Endothelial cell of umbilical vein (primary cell): ENCODE results near the gene TENT4A. TPM values are rescaled to one million over a fixed set of nuclear protein-coding genes. Genes with fewer than 3 reads are reported as not detected.

Experiments used
- BruUV-seq: library from RNA; stranded (reverse); fragments of 400-500 nt; replicated peaks from 2 replicates; lab custom pipeline; 2021; lab: Mats Ljungman, UMichigan
- CTCF ChIA-PET: fragments of 300-600, 350-600 bp; sonication (Branson Sonifier 250); formaldehyde crosslinking; loops from one replicate; lab custom pipeline; 2021; ENCODE audit warnings: antibody characterized with exemption, inconsistent platforms; lab: Charles Lee
- POLR2A ChIA-PET: fragments of 300-600, 350-600 bp; sonication (Branson Sonifier 250); formaldehyde crosslinking; loops from one replicate; lab custom pipeline; 2021; ENCODE audit warnings: antibody characterized with exemption, inconsistent platforms; lab: Charles Lee
- DNase-seq: peaks from one replicate; pipeline ENCODE4 v3.0.0-alpha.2; 2011; ENCODE audit warnings: low read depth, low spot score
- FAIRE-seq: peaks from 2 replicates; lab custom pipeline; 2011; peaks lifted over from hg19 to GRCh38; lab: Jason Lieb, UNC
- H2AFZ ChIP-seq: 2 replicates; pipeline ENCODE4 v1.6.0; 2012; ENCODE audit warnings: low read depth, low read length, control low read depth, inconsistent platforms
- H3K27ac ChIP-seq: 2 replicates; pipeline ENCODE4 v1.5.1; 2011; ENCODE audit warnings: low read depth, mild to moderate bottlenecking, control low read depth, low read length, moderate library complexity; ENCODE audit not compliant: insufficient read depth
- H3K27me3 ChIP-seq, 2 experiments: 2 replicates each; pipeline versions ENCODE4 v1.6.0 to v1.6.1; 2011; ENCODE audit warnings: low read length in 2 of 2, mixed read lengths in 1 of 2; ENCODE audit not compliant: control insufficient read depth in 2 of 2, insufficient read depth in 2 of 2
- H3K36me3 ChIP-seq, 2 experiments: 2 replicates in 1 of 2; 3 replicates in 1 of 2; pipeline ENCODE4 v1.5.1; 2011; ENCODE audit warnings: low read length in 2 of 2, mild to moderate bottlenecking in 1 of 2, moderate library complexity in 1 of 2; ENCODE audit not compliant: control insufficient read depth in 2 of 2, insufficient read depth in 2 of 2; ENCODE audit errors: extremely low read depth in 1 of 2
- H3K4me1 ChIP-seq: 3 replicates; pipeline ENCODE4 v1.5.1; 2011; ENCODE audit warnings: mild to moderate bottlenecking, low read length; ENCODE audit not compliant: control insufficient read depth, insufficient read depth; ENCODE audit errors: extremely low read depth
- H3K4me2 ChIP-seq: 2 replicates; pipeline ENCODE4 v1.6.1; 2011; ENCODE audit warnings: low read length, control low read depth, mixed read lengths; ENCODE audit not compliant: insufficient read depth
- H3K4me3 ChIP-seq, 3 experiments: fragments of 200-600 bp in 1 of 3; sonication (generic), shearing (Covaris generic) in 1 of 3; replicated peaks in 1 of 3; 2 replicates each; pipeline ENCODE4 v1.5.1; 2011 to 2016; ENCODE audit warnings: control low read depth in 3 of 3, low read length in 3 of 3, mild to moderate bottlenecking in 2 of 3, inconsistent platforms in 1 of 3, low read depth in 1 of 3, moderate library complexity in 1 of 3; ENCODE audit not compliant: insufficient read depth in 1 of 3
- H3K79me2 ChIP-seq: 2 replicates; pipeline ENCODE4 v1.6.0; 2012; ENCODE audit warnings: low read length, inconsistent platforms; ENCODE audit not compliant: control insufficient read depth, insufficient read depth
- H3K9ac ChIP-seq: replicated peaks from 2 replicates; pipeline ENCODE3; 2011; ENCODE audit warnings: low read length, control low read depth; ENCODE audit not compliant: insufficient read depth; ENCODE audit errors: extremely low read depth
- H3K9me1 ChIP-seq: replicated peaks from 3 replicates; pipeline ENCODE4 v1.6.0; 2011; ENCODE audit warnings: mild to moderate bottlenecking, low read length; ENCODE audit not compliant: control insufficient read depth, insufficient read depth; ENCODE audit errors: extremely low read depth
- H3K9me3 ChIP-seq: replicated peaks from 2 replicates; pipeline ENCODE4 v1.5.1; 2012; ENCODE audit warnings: low read length, inconsistent platforms; ENCODE audit not compliant: control insufficient read depth, insufficient read depth
- H4K20me1 ChIP-seq: replicated peaks from 2 replicates; pipeline ENCODE3; 2011; ENCODE audit warnings: mild to moderate bottlenecking, low read length; ENCODE audit not compliant: control insufficient read depth, insufficient read depth; ENCODE audit errors: extremely low read depth
- CTCF ChIP-seq, 2 donors: IDR thresholded peaks; 1 replicate in 1 of 2; 2 replicates in 1 of 2; pipeline ENCODE4 v1.5.1; 2011; ENCODE audit warnings: low read length in 2 of 2, mild to moderate bottlenecking in 2 of 2, moderate library complexity in 2 of 2, control low read depth in 1 of 2, inconsistent platforms in 1 of 2, low read depth in 1 of 2; ENCODE audit not compliant: insufficient read depth in 1 of 2; ENCODE audit errors: extremely low read depth in 1 of 2
- EZH2 ChIP-seq: IDR thresholded peaks from 2 replicates; pipeline ENCODE4 v1.6.1; 2012; ENCODE audit warnings: borderline replicate concordance, low read depth, mild to moderate bottlenecking, moderate library complexity, low read length, inconsistent platforms; ENCODE audit not compliant: severe bottlenecking
- FOS ChIP-seq: IDR thresholded peaks from 2 replicates; pipeline ENCODE4 v1.6.1; 2011; ENCODE audit warnings: mild to moderate bottlenecking, low read length, moderate library complexity, borderline replicate concordance; ENCODE audit not compliant: insufficient read depth
- GATA2 ChIP-seq: IDR thresholded peaks from 2 replicates; pipeline ENCODE4 v1.7.0; 2011; ENCODE audit warnings: low read depth, mild to moderate bottlenecking, moderate library complexity, mixed read lengths, low read length; ENCODE audit not compliant: insufficient read length, insufficient read depth
- JUN ChIP-seq: IDR thresholded peaks from 2 replicates; pipeline ENCODE4 v1.6.1; 2011; ENCODE audit warnings: borderline replicate concordance, low read depth; ENCODE audit not compliant: insufficient read length, insufficient read depth
- MYC ChIP-seq: IDR thresholded peaks from one replicate; pipeline ENCODE4 v1.6.1; 2011; ENCODE audit warnings: mild to moderate bottlenecking, low read depth, low read length
- POLR2A ChIP-seq: IDR thresholded peaks from 2 replicates; pipeline ENCODE4 v1.6.1; 2012; ENCODE audit warnings: low read depth, mild to moderate bottlenecking, control low read depth, low read length
- POLR2AphosphoS5 ChIP-seq: IDR thresholded peaks from 2 replicates; pipeline ENCODE4 v1.6.1; 2012; ENCODE audit warnings: low read depth, mild to moderate bottlenecking, control low read depth, low read length, moderate library complexity; ENCODE audit not compliant: insufficient read depth
- dilution Hi-C: fragments of 300-500 bp; cut with MboI; formaldehyde crosslinking; loops from one replicate; pipeline ENCODE4 v1.15.0; 2019; ENCODE audit warnings: low sequenced_read_pairs; ENCODE audit not compliant: extremely low pct_ligation_motif_present
- intact Hi-C: fragments of 100-400 bp; cut with micrococcal nuclease; formaldehyde crosslinking; loops from one replicate; pipeline ENCODE4 v1.10.0; 2022
- polyA plus RNA-seq, 4 experiments: library from polyadenylated mRNA; depleted of rRNA in 3 of 4; stranded (reverse) in 3 of 4; unstranded in 1 of 4; fragments of >200 nt; gene quantifications; 2 replicates each; pipeline versions ENCODE4 v1.2.1 to v1.2.3, GENCODE V29; 2011 to 2012; ENCODE audit warnings: missing spikeins in 1 of 4
- total RNA-seq: library from RNA; stranded (reverse); gene quantifications from 2 replicates; pipeline ENCODE4 v1.2.3, GENCODE V29; 2021
- TF ChIP-seq, protein P1 (sequence below): IDR thresholded peaks from 2 replicates; pipeline ENCODE4 v1.6.1; 2011; ENCODE audit not compliant: insufficient read depth, insufficient read length

Gene TENT4A
- total and polyA plus RNA-seq, 2 donors (not counting 3 experiments of a cell fraction or from before 2014, with no cell fraction given), result 10.2 to 35.4 TPM

GRCh38 chr5:6754766-6755165, 41.5 kb downstream of the TENT4A start:
- no peak overlapping the region for H3K4me2 ChIP-seq
- DNase-seq, result no peak
- intact Hi-C loops (no loop called here), dilution Hi-C loops (no loop called here)
- H3K79me2 ChIP-seq, result no peaks in the 10 kb centered on the region
- POLR2A ChIA-PET, result no interaction called here
- CTCF ChIA-PET, result no interaction called here
- H3K27me3 ChIP-seq, result no peaks in the 10 kb centered on the region
- H3K9me3 ChIP-seq, result no peaks in the 10 kb centered on the region
- no peaks in the 10 kb centered on the region for H4K20me1 ChIP-seq
- H2AFZ ChIP-seq, result no peak overlapping the region
- H3K4me1 ChIP-seq, result no peaks in the 10 kb centered on the region
- no peak overlapping the region for H3K27ac ChIP-seq
- no peaks in the 10 kb centered on the region for H3K9me1 ChIP-seq
- BruUV-seq, result no TSS peak
- no peak for FAIRE-seq
- H3K36me3 ChIP-seq, result peaks cover 26 to 41% of the 10 kb centered on the region in 2 experiments
- no peak overlapping the region for H3K4me3 ChIP-seq
- no peak overlapping the region for H3K9ac ChIP-seq
- TF ChIP-seq POLR2AphosphoS5, result no peak
- TF ChIP-seq JUN, result no peak
- no peak for TF ChIP-seq CTCF (IDR thresholded peaks at IDR 0.05; ENCODE audit: extremely low read depth in 1 of 2, insufficient read depth in 1 of 2, low read depth in 1 of 2, low read length in 2 of 2)
- no peak for TF ChIP-seq POLR2A
- TF ChIP-seq, protein P1, sequence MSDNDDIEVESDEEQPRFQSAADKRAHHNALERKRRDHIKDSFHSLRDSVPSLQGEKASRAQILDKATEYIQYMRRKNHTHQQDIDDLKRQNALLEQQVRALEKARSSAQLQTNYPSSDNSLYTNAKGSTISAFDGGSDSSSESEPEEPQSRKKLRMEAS, result no peak
- TF ChIP-seq GATA2, result no peak
- no peak for TF ChIP-seq MYC
- no peak for TF ChIP-seq EZH2
- no peak for TF ChIP-seq FOS
